Activated CD4-positive, alpha-beta T cell treated with anti-CD3 and anti-CD28 coated beads for 1 hour (primary cell): ENCODE data around the gene PATE4.
A peak's percentile ranks its signal among the peaks of the same experiment; 100 is the strongest.

Experiments used
- DNase-seq: peaks from one replicate; pipeline ENCODE4 v3.0.0-alpha.2; 2020

Gene PATE4

GRCh38 chr11:125887373-125888324 is 54.5 kb downstream of the PATE4 start, which contains the start of gene HYLS1:
HYLS1 (plus strand) TSS chr11:125887668; CDS start chr11:125899369, 11,701 bp downstream.
- DNase-seq: peak; percentile 88
